GM12878 (cell line): ENCODE measurements around the gene NBEA. TPM values are rescaled to one million over a fixed set of nuclear protein-coding genes. Genes with fewer than 3 reads are reported as not detected.

Experiments
- ATAC-seq: fragments of 200-7000 bp; cut with Tn5 transposase; 3 replicates; pipeline ENCODE4 v1.9.1; 2020; ENCODE audit warnings: mild to moderate bottlenecking, moderate library complexity
- BruUV-seq: library from RNA; stranded (reverse); fragments of 400-500 nt; replicated peaks from 2 replicates; lab custom pipeline; 2021; lab: Mats Ljungman, UMichigan
- CTCF ChIA-PET: fragments of 300-600 bp; sonication (Branson Sonifier 250); formaldehyde crosslinking; extraction: SDS; loops from one replicate; lab custom pipeline; 2021; ENCODE audit warnings: inconsistent platforms; lab: Yijun Ruan, JAX
- POLR2A ChIA-PET: fragments of 350-600 bp; formaldehyde crosslinking; extraction: SDS; loops from one replicate; lab custom pipeline; 2021; ENCODE audit warnings: inconsistent platforms; lab: Charles Lee
- RAD21 ChIA-PET: fragments of 300-600 bp; sonication (Branson Sonifier 250); formaldehyde crosslinking; loops from one replicate; lab custom pipeline; 2023; ENCODE audit warnings: antibody characterized with exemption; ENCODE audit not compliant: unreplicated experiment; lab: Charles Lee
- SMC1A ChIA-PET: fragments of 300-600 bp; sonication (Branson Sonifier 250); formaldehyde crosslinking; loops from one replicate; lab custom pipeline; 2023; ENCODE audit not compliant: unreplicated experiment, uncharacterized antibody; lab: Charles Lee
- DNase-seq: peaks from one replicate; pipeline ENCODE4 v3.0.0-alpha.2; 2011; ENCODE audit warnings: low read depth, low spot score
- FAIRE-seq: peaks from 3 replicates; lab custom pipeline; 2011; peaks lifted over from hg19 to GRCh38; lab: Jason Lieb, UNC
- H2AFZ ChIP-seq: 2 replicates; pipeline ENCODE4 v1.6.0; 2011; ENCODE audit warnings: low read depth, low read length, control low read depth; ENCODE audit not compliant: control insufficient read depth
- H3K27ac ChIP-seq: 2 replicates; pipeline ENCODE4 v1.5.1; 2011; ENCODE audit warnings: control low read depth; ENCODE audit not compliant: control insufficient read depth, insufficient read depth
- H3K27me3 ChIP-seq, 2 experiments: replicated peaks in 1 of 2; 2 replicates each; pipeline versions ENCODE4 v1.6.0 to v1.6.1; 2011; ENCODE audit warnings: low read length in 1 of 2; ENCODE audit not compliant: control insufficient read depth in 2 of 2, insufficient read depth in 2 of 2
- H3K36me3 ChIP-seq, 2 experiments: 2 replicates each; pipeline ENCODE4 v1.5.1; 2011; ENCODE audit warnings: low read length in 1 of 2; ENCODE audit not compliant: control insufficient read depth in 2 of 2, insufficient read depth in 2 of 2
- H3K4me1 ChIP-seq: 2 replicates; pipeline ENCODE4 v1.6.1; 2011; ENCODE audit warnings: mild to moderate bottlenecking, low read length, moderate library complexity, mixed read lengths; ENCODE audit not compliant: control insufficient read depth, insufficient read depth
- H3K4me2 ChIP-seq: 2 replicates; pipeline ENCODE4 v1.6.0; 2011; ENCODE audit warnings: control low read depth; ENCODE audit not compliant: control insufficient read depth, insufficient read depth
- H3K4me3 ChIP-seq: fragments of 200-600 bp; sonication (generic); 2 replicates; pipeline ENCODE4 v1.5.1; 2016
- H3K79me2 ChIP-seq: 2 replicates; pipeline ENCODE4 v1.6.0; 2011; ENCODE audit warnings: low read length; ENCODE audit not compliant: control insufficient read depth, insufficient read depth
- H3K9ac ChIP-seq: 2 replicates; pipeline ENCODE4 v1.8.0; 2011; ENCODE audit warnings: low read length, control low read depth, mixed read lengths; ENCODE audit not compliant: control insufficient read depth, insufficient read depth
- H3K9me3 ChIP-seq: replicated peaks from 3 replicates; pipeline ENCODE4 v1.5.1; 2011; ENCODE audit warnings: mild to moderate bottlenecking, low read length; ENCODE audit not compliant: control insufficient read depth, insufficient read depth
- H4K20me1 ChIP-seq: 2 replicates; pipeline ENCODE4 v1.6.0; 2011; ENCODE audit not compliant: control insufficient read depth, insufficient read depth
- CBFB ChIP-seq: IDR thresholded peaks from 2 replicates; pipeline ENCODE4 v1.6.1; 2016; ENCODE audit warnings: antibody characterized with exemption, low read depth
- ELK1 ChIP-seq: IDR thresholded peaks from 2 replicates; pipeline ENCODE4 v1.6.1; 2012; ENCODE audit warnings: low read depth, low read length, improper control_type of control experiment
- EZH2 ChIP-seq: IDR thresholded peaks from 2 replicates; pipeline ENCODE4 v1.6.1; 2012; ENCODE audit warnings: low read depth, mild to moderate bottlenecking, control low read depth, inconsistent platforms, low read length, borderline replicate concordance; ENCODE audit not compliant: control insufficient read depth
- PAX8 ChIP-seq: fragments of 450-650 bp; IDR thresholded peaks from 2 replicates; pipeline ENCODE4 v1.6.1; 2017; ENCODE audit warnings: mild to moderate bottlenecking, moderate library complexity
- RBBP5 ChIP-seq: fragments of 200-600 bp; sonication (generic); conservative IDR thresholded peaks from 2 replicates; pipeline ENCODE4 v1.6.1; 2016
- SIX5 ChIP-seq: IDR thresholded peaks from 2 replicates; pipeline ENCODE4 v1.6.1; 2011; ENCODE audit warnings: mild to moderate bottlenecking, low read depth, low read length, moderate library complexity; ENCODE audit not compliant: severe bottlenecking
- STAT1 ChIP-seq: fragments of 450-650 bp; conservative IDR thresholded peaks from 2 replicates; pipeline ENCODE4 v1.6.1; 2014; ENCODE audit warnings: antibody characterized with exemption, mild to moderate bottlenecking
- SUZ12 ChIP-seq: fragments of 200-600 bp; sonication (generic); IDR thresholded peaks from one replicate; pipeline ENCODE4 v1.6.1; 2018; ENCODE audit warnings: antibody characterized with exemption, mild to moderate bottlenecking; ENCODE audit not compliant: unreplicated experiment
- ZNF207 ChIP-seq: fragments of 450-650 bp; IDR thresholded peaks from 2 replicates; pipeline ENCODE4 v1.6.1; 2014; ENCODE audit warnings: antibody characterized with exemption, mild to moderate bottlenecking, borderline replicate concordance
- whole genome bisulfite sequencing: methylation state at CpG from one replicate; pipeline ENCODE4 v1.1.6; 2016; ENCODE audit warnings: low lambda C conversion rate; ENCODE audit not compliant: insufficient replicate concordance, insufficient coverage; ENCODE audit errors: missing lambda C conversion rate; 5-methylcytosine and 5-hydroxymethylcytosine counted together
- in situ Hi-C: fragments of 300-500 bp; cut with MboI; formaldehyde crosslinking; loops from 9 replicates; pipeline ENCODE4 v1.14.3; 2018; ENCODE audit warnings: mixed read lengths
- intact Hi-C: fragments of 100-400 bp; cut with micrococcal nuclease; formaldehyde crosslinking; loops from one replicate; pipeline ENCODE4 v1.14.2; 2022; ENCODE audit not compliant: unreplicated experiment
- polyA plus RNA-seq, 11 experiments: library from polyadenylated mRNA; depleted of rRNA in 4 of 11; unstranded in 6 of 11; stranded (reverse) in 5 of 11; fragments of >200 nt; fragmentation: Nextera tagmentation in 4 of 11; fragmentation: Illumina TruSeq in 1 of 11; extraction: Ambion mirVana in 4 of 11; extraction: Trizol in 1 of 11; gene quantifications; 1 replicate in 1 of 11; 2 replicates in 10 of 11; pipeline versions ENCODE4 v1.2.1 to v1.2.3, GENCODE V29; 2011 to 2016; ENCODE audit warnings: inconsistent platforms in 2 of 11, missing spikeins in 2 of 11, low read depth in 1 of 11
- total RNA-seq, 4 experiments: library from RNA; depleted of rRNA in 3 of 4; stranded (reverse); fragments of >200 nt in 3 of 4; fragmentation: Illumina TruSeq in 1 of 4; extraction: Trizol in 1 of 4; gene quantifications; 2 replicates each; pipeline versions ENCODE4 v1.2.1 to v1.2.3, GENCODE V29; 2013 to 2021

Gene NBEA
- total and polyA plus RNA-seq, 10 of the 15 experiments (the other 5 are each of a cell fraction or from before 2014, with no cell fraction given): 0.23 to 3.6 (median 0.55) TPM

DNA sequence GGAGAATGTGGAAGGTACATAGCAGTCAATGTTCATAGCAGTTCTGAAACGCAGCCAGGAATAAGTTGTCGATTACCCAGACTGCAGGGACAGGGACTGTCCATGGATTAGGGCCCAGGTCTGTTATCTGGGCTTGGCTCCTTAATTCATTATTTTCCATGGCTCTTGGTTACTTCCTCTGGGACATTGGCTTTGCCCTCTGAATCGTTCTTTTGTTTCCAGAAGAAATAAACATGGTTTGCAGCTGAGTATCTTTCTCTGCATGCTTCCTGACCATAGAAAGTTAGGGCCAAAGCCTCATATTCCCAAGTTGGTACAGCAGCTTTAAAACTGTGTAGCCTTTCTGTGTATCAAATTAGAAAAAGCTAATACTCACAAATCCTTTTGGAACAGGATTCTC lies 656.2 kb downstream of the NBEA start:
- no peaks in the 10 kb centered on the region for H3K9me3 ChIP-seq
- ChIA-PET RAD21 (no interaction called here), POLR2A (no interaction called here), SMC1A (interaction anchor here (1.8 kb wide), 1 partner anchor 9 kb away, joined by 5 read pairs; no protein-coding TSS in a partner anchor), CTCF (no interaction called here)
- H3K79me2 ChIP-seq: no peaks in the 10 kb centered on the region
- TF ChIP-seq CBFB (no peak), SIX5 (no peak), ELK1 (no peak), ZNF207 (no peak), SUZ12 (no peak), EZH2 (no peak), PAX8 (no peak), RBBP5 (no peak), STAT1 (no peak)
- no peak overlapping the region for H3K27ac ChIP-seq
- H3K4me1 ChIP-seq: no peaks in the 10 kb centered on the region
- H3K4me3 ChIP-seq: no peak overlapping the region
- in situ Hi-C loops: no loop called here
- intact Hi-C loops: no loop called here
- H3K4me2 ChIP-seq: no peak overlapping the region
- H3K9ac ChIP-seq: no peak overlapping the region
- no peak overlapping the region for H2AFZ ChIP-seq
- FAIRE-seq (no peak), ATAC-seq (no peak), DNase-seq (no peak)
- no peaks in the 10 kb centered on the region for H4K20me1 ChIP-seq
- no TSS peak for BruUV-seq
- WGBS: 5% methylated on average over 3 of the region's 3 CpGs
- no peaks in the 10 kb centered on the region for H3K36me3 ChIP-seq
- H3K27me3 ChIP-seq: no peaks in the 10 kb centered on the region
